ENCODE measurements around the gene RAB1A. TPM values are rescaled to one million over a fixed set of nuclear protein-coding genes. Genes with fewer than 3 reads are reported as not detected.
A peak's percentile ranks its signal among the peaks of the same experiment; 100 is the strongest.

RAB1A gene
- total and polyA plus RNA-seq, 2 of the 13 experiments (the other 11 are each of a cell fraction or from before 2014, with no cell fraction given) = 206 to 226 TPM

DNA sequence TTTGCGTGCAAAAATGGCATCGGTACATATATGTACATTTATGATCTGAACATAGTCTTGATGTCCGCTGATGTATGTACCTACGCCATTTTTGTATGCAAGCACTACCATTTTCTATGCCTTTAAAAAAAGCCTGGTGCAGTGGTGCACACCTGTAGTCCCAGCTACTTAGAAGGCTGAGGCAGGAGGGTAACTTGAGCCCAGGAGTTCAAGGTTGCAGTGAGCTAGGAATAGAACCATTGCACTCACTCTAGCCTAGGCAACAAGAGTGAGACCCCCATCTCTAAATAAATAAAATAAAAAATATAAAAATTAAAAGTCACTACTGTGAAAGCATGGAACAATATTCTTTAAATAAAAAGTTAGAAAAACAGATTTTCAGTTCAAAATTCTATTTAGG, 16.7 kb downstream of the RAB1A start (continued):
- TF ChIP-seq, protein P1, sequence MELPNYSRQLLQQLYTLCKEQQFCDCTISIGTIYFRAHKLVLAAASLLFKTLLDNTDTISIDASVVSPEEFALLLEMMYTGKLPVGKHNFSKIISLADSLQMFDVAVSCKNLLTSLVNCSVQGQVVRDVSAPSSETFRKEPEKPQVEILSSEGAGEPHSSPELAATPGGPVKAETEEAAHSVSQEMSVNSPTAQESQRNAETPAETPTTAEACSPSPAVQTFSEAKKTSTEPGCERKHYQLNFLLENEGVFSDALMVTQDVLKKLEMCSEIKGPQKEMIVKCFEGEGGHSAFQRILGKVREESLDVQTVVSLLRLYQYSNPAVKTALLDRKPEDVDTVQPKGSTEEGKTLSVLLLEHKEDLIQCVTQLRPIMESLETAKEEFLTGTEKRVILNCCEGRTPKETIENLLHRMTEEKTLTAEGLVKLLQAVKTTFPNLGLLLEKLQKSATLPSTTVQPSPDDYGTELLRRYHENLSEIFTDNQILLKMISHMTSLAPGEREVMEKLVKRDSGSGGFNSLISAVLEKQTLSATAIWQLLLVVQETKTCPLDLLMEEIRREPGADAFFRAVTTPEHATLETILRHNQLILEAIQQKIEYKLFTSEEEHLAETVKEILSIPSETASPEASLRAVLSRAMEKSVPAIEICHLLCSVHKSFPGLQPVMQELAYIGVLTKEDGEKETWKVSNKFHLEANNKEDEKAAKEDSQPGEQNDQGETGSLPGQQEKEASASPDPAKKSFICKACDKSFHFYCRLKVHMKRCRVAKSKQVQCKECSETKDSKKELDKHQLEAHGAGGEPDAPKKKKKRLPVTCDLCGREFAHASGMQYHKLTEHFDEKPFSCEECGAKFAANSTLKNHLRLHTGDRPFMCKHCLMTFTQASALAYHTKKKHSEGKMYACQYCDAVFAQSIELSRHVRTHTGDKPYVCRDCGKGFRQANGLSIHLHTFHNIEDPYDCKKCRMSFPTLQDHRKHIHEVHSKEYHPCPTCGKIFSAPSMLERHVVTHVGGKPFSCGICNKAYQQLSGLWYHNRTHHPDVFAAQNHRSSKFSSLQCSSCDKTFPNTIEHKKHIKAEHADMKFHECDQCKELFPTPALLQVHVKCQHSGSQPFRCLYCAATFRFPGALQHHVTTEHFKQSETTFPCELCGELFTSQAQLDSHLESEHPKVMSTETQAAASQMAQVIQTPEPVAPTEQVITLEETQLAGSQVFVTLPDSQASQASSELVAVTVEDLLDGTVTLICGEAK (IDR thresholded peaks at IDR 0.05) = no peak
- TF ChIP-seq, protein P1 (CRISPR knock-in tag; IDR thresholded peaks at IDR 0.05) = no peak
- no peak for TF ChIP-seq KLF15 (CRISPR knock-in tag; IDR thresholded peaks at IDR 0.05; ENCODE audit: borderline replicate concordance)

DNA sequence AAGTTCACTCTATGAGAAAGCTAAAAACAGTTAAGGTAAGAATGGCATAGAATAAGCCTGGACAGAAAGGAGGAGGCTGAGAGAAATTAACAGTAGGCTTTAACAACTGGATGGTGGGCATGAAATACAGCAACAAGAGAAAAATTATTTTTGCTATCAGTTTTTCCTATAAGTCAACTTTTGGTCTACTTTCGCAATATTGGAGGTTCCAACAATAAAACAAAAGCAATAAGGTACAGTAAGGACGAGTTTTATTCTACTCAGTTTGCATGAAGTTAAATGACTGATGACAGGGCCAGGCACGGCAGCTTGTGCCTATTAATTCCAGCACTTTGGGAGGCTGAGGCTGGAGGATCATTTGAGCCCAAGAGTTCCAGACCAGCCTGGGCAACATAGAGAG, 17.3 kb downstream of the RAB1A start:
- no peak overlapping the region for H3K9ac ChIP-seq (ENCODE audit: insufficient read depth, low read depth, low read length)
- no peak overlapping the region for H3K4me2 ChIP-seq (ENCODE audit: low read depth, low read length)
- intact Hi-C loops (cut with micrococcal nuclease; ENCODE audit: unreplicated experiment) (loop anchor here (2.0 kb wide), 1 partner anchor 16 kb away; no protein-coding TSS in a partner anchor), in situ Hi-C loops (cut with HindIII; ENCODE audit: extremely low pct_ligation_motif_present, low pct_unique_long_range_greater_than_20kb) (no loop called here)
- no peak for DNase-seq (ENCODE audit: low spot score)
- no peak overlapping the region for H3K27ac ChIP-seq (ENCODE audit: extremely low read length, insufficient read depth, low read length)
- 60% methylated on average over 3 of the region's 3 CpGs for WGBS (ENCODE audit: low lambda C conversion rate)
- no peak for ATAC-seq
- peaks cover 94% of the 10 kb centered on the region for H4K20me1 ChIP-seq (ENCODE audit: insufficient read depth, low read length)
- peaks cover 5 to 10% of the 10 kb centered on the region in 2 experiments; a peak in 3 of 5 replicates for H3K36me3 ChIP-seq (replicated peaks in 1 of 2; ENCODE audit: control insufficient read depth in 1 of 2, insufficient read depth in 2 of 2, low read length in 2 of 2)
- H2AFZ ChIP-seq (ENCODE audit: low read length) = no peak overlapping the region
- BruUV-seq (replicated peaks) = no TSS peak
- H3K4me3 ChIP-seq (replicated peaks in 1 of 3; ENCODE audit: insufficient read depth in 1 of 3, low read depth in 2 of 3, low read length in 3 of 3) = no peak overlapping the region
- POLR2A ChIA-PET = interaction anchor here (1.9 kb wide), 1 partner anchor 57 kb away, joined by 5 read pairs; the partner anchor contains the start of gene CEP68
- CTCF ChIA-PET (ENCODE audit: low intra/inter-chr PET ratio, low total read pairs) = no interaction called here
- peaks cover 98% of the 10 kb centered on the region for H3K79me2 ChIP-seq (ENCODE audit: insufficient read depth, low read length)
- FAIRE-seq = no peak
- no peaks in the 10 kb centered on the region for H3K9me3 ChIP-seq (ENCODE audit: low read length)
- no peaks in the 10 kb centered on the region for H3K27me3 ChIP-seq (ENCODE audit: control insufficient read depth in 1 of 2, insufficient read depth in 2 of 2, low read length in 2 of 2)
- peaks cover 35% of the 10 kb centered on the region for H3K4me1 ChIP-seq (ENCODE audit: insufficient read depth, low read length)
- TF ChIP-seq SRY (CRISPR knock-in tag; IDR thresholded peaks at IDR 0.05) (no peak), ZNF790 (CRISPR knock-in tag; IDR thresholded peaks at IDR 0.05; ENCODE audit: borderline replicate concordance) (no peak), SMARCC2 (IDR thresholded peaks at IDR 0.05) (no peak), ZNF747 (CRISPR knock-in tag; IDR thresholded peaks at IDR 0.05; ENCODE audit: borderline replicate concordance) (no peak), RBM22 (optimal IDR thresholded peaks at IDR 0.05; ENCODE audit: low read length) (peak; percentile 39), ZNF124 (CRISPR knock-in tag; IDR thresholded peaks at IDR 0.05) (no peak)
- TF ChIP-seq, protein P2, sequence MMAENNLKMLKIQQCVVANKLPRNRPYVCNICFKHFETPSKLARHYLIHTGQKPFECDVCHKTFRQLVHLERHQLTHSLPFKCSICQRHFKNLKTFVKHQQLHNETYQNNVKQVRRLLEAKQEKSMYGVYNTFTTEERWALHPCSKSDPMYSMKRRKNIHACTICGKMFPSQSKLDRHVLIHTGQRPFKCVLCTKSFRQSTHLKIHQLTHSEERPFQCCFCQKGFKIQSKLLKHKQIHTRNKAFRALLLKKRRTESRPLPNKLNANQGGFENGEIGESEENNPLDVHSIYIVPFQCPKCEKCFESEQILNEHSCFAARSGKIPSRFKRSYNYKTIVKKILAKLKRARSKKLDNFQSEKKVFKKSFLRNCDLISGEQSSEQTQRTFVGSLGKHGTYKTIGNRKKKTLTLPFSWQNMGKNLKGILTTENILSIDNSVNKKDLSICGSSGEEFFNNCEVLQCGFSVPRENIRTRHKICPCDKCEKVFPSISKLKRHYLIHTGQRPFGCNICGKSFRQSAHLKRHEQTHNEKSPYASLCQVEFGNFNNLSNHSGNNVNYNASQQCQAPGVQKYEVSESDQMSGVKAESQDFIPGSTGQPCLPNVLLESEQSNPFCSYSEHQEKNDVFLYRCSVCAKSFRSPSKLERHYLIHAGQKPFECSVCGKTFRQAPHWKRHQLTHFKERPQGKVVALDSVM (CRISPR knock-in tag; IDR thresholded peaks at IDR 0.05) = 0 out of 2 replicates have a peak, but pooled peaks have one; percentile 18
- TF ChIP-seq, protein P3, sequence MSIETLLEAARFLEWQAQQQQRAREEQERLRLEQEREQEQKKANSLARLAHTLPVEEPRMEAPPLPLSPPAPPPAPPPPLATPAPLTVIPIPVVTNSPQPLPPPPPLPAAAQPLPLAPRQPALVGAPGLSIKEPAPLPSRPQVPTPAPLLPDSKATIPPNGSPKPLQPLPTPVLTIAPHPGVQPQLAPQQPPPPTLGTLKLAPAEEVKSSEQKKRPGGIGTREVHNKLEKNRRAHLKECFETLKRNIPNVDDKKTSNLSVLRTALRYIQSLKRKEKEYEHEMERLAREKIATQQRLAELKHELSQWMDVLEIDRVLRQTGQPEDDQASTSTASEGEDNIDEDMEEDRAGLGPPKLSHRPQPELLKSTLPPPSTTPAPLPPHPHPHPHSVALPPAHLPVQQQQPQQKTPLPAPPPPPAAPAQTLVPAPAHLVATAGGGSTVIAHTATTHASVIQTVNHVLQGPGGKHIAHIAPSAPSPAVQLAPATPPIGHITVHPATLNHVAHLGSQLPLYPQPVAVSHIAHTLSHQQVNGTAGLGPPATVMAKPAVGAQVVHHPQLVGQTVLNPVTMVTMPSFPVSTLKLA (IDR thresholded peaks at IDR 0.05) = no peak
